Kidney (tissue), 14 donors: ENCODE measurements around the gene GLIS2. TPM values are rescaled to one million over a fixed set of nuclear protein-coding genes. Genes with fewer than 3 reads are reported as not detected.

Experiments used
- DNase-seq, 5 donors: peaks; one replicate each; pipeline ENCODE4 v3.0.0-alpha.2; 2013 to 2020
- FAIRE-seq: peaks from 2 replicates; lab custom pipeline; 2012; peaks lifted over from hg19 to GRCh38; lab: Jason Lieb, UNC
- H3K27ac ChIP-seq, 2 donors: one replicate each; pipeline ENCODE4 v1.7.0; 2013; ENCODE audit warnings: low read depth in 2 of 2, low read length in 2 of 2, inconsistent platforms in 1 of 2
- H3K27me3 ChIP-seq: one replicate; pipeline ENCODE4 v1.7.1; 2013; ENCODE audit warnings: low read length, inconsistent platforms; ENCODE audit not compliant: control insufficient read depth, insufficient read depth
- H3K36me3 ChIP-seq, 3 donors: one replicate each; pipeline versions ENCODE4 v1.7.0 to v1.7.1; 2013; ENCODE audit warnings: low read length in 3 of 3, control low read depth in 1 of 3, inconsistent platforms in 1 of 3; ENCODE audit not compliant: insufficient read depth in 3 of 3, control insufficient read depth in 2 of 3
- H3K4me1 ChIP-seq, 3 donors: one replicate each; pipeline versions ENCODE4 v1.7.0 to v1.7.1; 2013; ENCODE audit warnings: low read length in 3 of 3, inconsistent platforms in 1 of 3, low read depth in 1 of 3; ENCODE audit not compliant: control insufficient read depth in 2 of 3, insufficient read depth in 2 of 3
- H3K4me3 ChIP-seq, 3 donors: one replicate each; pipeline versions ENCODE4 v1.7.0 to v1.8.1; 2013; ENCODE audit warnings: low read length in 3 of 3, control low read depth in 1 of 3, inconsistent platforms in 1 of 3
- H3K9ac ChIP-seq, 3 donors: one replicate each; pipeline versions ENCODE4 v1.7.0 to v1.7.1; 2013; ENCODE audit warnings: low read length in 3 of 3, control low read depth in 1 of 3, inconsistent platforms in 1 of 3
- H3K9me3 ChIP-seq, 3 donors: one replicate each; pipeline versions ENCODE4 v1.7.0 to v1.7.1; 2013; ENCODE audit warnings: low read length in 3 of 3, control low read depth in 1 of 3, inconsistent platforms in 1 of 3; ENCODE audit not compliant: control insufficient read depth in 2 of 3, insufficient read depth in 1 of 3
- CTCF ChIP-seq: IDR thresholded peaks from 3 replicates; pipeline ENCODE4 v1.5.1; 2012; ENCODE audit warnings: mild to moderate bottlenecking, moderate library complexity, borderline replicate concordance; ENCODE audit not compliant: insufficient read depth; ENCODE audit errors: extremely low read depth
- intact Hi-C: fragments of 100-400 bp; cut with DNase I; formaldehyde crosslinking; loops from one replicate; pipeline ENCODE4 v1.11.1; 2022
- polyA plus RNA-seq: library from polyadenylated mRNA; stranded (reverse); fragments of 350-450 nt; fragmentation: Illumina TruSeq; extraction: RNeasy Lipid Tissue Mini Kit (QIAGEN cat#74804); gene quantifications from one replicate; pipeline ENCODE4 v1.2.3, GENCODE V29; 2014; ENCODE audit warnings: low read depth, low replicate concordance; ENCODE audit not compliant: insufficient read depth
- total RNA-seq: library from RNA; stranded (reverse); fragmentation: NEBNext Ultra II Directional; extraction: Animal tissue kit (Norgen Biotek cat#: 25700); gene quantifications from one replicate; pipeline ENCODE4 v1.2.1, GENCODE V29; 2021
- donor health status: control.
- donor health status: control.
- donor health status: control.
- donor health status: control.
- donor health status: control.
- donor health status: DM: yes; HTN: yes; CAD: no.
- donor health status: Normal renal cell carcinoma (clear cell type).

The GLIS2 gene
- total and polyA plus RNA-seq, 2 donors from 2014 or later: 35.6 to 68.7 TPM

- Histone ChIP-seq H3K9ac (peak overlapping the region in 2 of 3 donors; percentile 22 to 67), H3K4me3 (peak overlapping the region; percentile 40 to 67 (median 56)), H3K9me3 (no peaks in the 10 kb centered on the region), H3K36me3 (no peaks in the 10 kb centered on the region), H3K27ac (peak overlapping the region; percentile 88 to 89), H3K27me3 (no peaks in the 10 kb centered on the region), H3K4me1 (peaks cover 0 to 5% (median 0%) of the 10 kb centered on the region in 3 donors)
- FAIRE-seq (no peak), DNase-seq (peak; percentile 75 to 88 (median 82))
- TF ChIP-seq CTCF: peak; percentile 8
- intact Hi-C loops: no loop called here
Measured at GRCh38 chr16:4273858-4274311, 42.0 kb upstream of the GLIS2 start.

- Histone ChIP-seq H3K9me3 (no peaks in the 10 kb centered on the region), H3K4me1 (peaks cover 0 to 3% (median 0%) of the 10 kb centered on the region in 3 donors), H3K9ac (no peak overlapping the region), H3K4me3 (no peak overlapping the region), H3K36me3 (no peaks in the 10 kb centered on the region), H3K27me3 (no peaks in the 10 kb centered on the region), H3K27ac (no peak overlapping the region)
- DNase-seq (no peak), FAIRE-seq (no peak)
- TF ChIP-seq CTCF: no peak
- intact Hi-C loops: no loop called here
Measured at GRCh38 chr16:4275861-4276260, 40.0 kb upstream of the GLIS2 start.

GRCh38 chr16:4277987-4278513, 37.8 kb upstream of the GLIS2 start:
- intact Hi-C loops: no loop called here
- TF ChIP-seq CTCF: no peak
- Histone ChIP-seq H3K4me1 (no peaks in the 10 kb centered on the region), H3K36me3 (no peaks in the 10 kb centered on the region), H3K27me3 (no peaks in the 10 kb centered on the region), H3K9ac (no peak overlapping the region), H3K4me3 (no peak overlapping the region), H3K27ac (no peak overlapping the region), H3K9me3 (peaks cover 0 to 2% (median 0%) of the 10 kb centered on the region in 3 donors)
- DNase-seq (no peak), FAIRE-seq (no peak)
